Mucosa of rectum (tissue), 2 donors: Measurements from ENCODE around the gene CRELD2.

ENCODE experiments used
- H3K27ac ChIP-seq, 2 donors: one replicate each; pipeline ENCODE4 v1.7.0; 2013; ENCODE audit warnings: inconsistent platforms in 2 of 2, low read depth in 2 of 2, low read length in 2 of 2
- H3K27me3 ChIP-seq, 2 donors: one replicate each; pipeline ENCODE4 v1.7.0; 2013; ENCODE audit warnings: low read length in 2 of 2; ENCODE audit not compliant: control insufficient read depth in 2 of 2, insufficient read depth in 2 of 2
- H3K36me3 ChIP-seq, 2 donors: one replicate each; pipeline ENCODE4 v1.7.0; 2013; ENCODE audit warnings: low read length in 2 of 2; ENCODE audit not compliant: control insufficient read depth in 2 of 2, insufficient read depth in 2 of 2
- H3K4me1 ChIP-seq, 2 donors: one replicate each; pipeline ENCODE4 v1.7.0; 2013; ENCODE audit warnings: low read length in 2 of 2, mild to moderate bottlenecking in 1 of 2; ENCODE audit not compliant: control insufficient read depth in 2 of 2, insufficient read depth in 2 of 2
- H3K4me3 ChIP-seq, 2 donors: one replicate each; pipeline ENCODE4 v1.7.0; 2013; ENCODE audit warnings: low read length in 2 of 2
- H3K9ac ChIP-seq, 2 donors: one replicate each; pipeline ENCODE4 v1.7.0; 2013; ENCODE audit warnings: low read length in 2 of 2, low read depth in 1 of 2, mild to moderate bottlenecking in 1 of 2
- H3K9me3 ChIP-seq, 2 donors: one replicate each; pipeline ENCODE4 v1.7.0; 2013; ENCODE audit warnings: low read length in 2 of 2; ENCODE audit not compliant: control insufficient read depth in 2 of 2
- donor health status: healthy.
- donor health status: Normal muscosa, but diverticular disease.

The CRELD2 gene

DNA sequence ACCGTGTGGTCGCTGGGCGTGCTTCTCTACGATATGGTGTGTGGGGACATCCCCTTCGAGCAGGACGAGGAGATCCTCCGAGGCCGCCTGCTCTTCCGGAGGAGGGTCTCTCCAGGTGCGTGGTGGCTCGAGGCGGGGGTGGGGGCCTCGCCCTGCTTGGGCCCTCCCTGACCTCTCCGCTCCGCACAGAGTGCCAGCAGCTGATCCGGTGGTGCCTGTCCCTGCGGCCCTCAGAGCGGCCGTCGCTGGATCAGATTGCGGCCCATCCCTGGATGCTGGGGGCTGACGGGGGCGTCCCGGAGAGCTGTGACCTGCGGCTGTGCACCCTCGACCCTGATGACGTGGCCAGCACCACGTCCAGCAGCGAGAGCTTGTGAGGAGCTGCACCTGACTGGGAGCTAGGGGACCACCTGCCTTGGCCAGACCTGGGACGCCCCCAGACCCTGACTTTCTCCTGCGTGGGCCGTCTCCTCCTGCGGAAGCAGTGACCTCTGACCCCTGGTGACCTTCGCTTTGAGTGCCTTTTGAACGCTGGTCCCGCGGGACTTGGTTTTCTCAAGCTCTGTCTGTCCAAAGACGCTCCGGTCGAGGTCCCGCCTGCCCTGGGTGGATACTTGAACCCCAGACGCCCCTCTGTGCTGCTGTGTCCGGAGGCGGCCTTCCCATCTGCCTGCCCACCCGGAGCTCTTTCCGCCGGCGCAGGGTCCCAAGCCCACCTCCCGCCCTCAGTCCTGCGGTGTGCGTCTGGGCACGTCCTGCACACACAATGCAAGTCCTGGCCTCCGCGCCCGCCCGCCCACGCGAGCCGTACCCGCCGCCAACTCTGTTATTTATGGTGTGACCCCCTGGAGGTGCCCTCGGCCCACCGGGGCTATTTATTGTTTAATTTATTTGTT lies 44.6 kb downstream of the CRELD2 start:
- peak overlapping the region; percentile 94 to 97 for H3K27ac ChIP-seq
- H3K4me3 ChIP-seq, result peak overlapping the region; percentile 70 to 95
- no peaks in the 10 kb centered on the region for H3K27me3 ChIP-seq
- peaks cover 41 to 43% of the 10 kb centered on the region in 2 donors for H3K4me1 ChIP-seq
- H3K9me3 ChIP-seq, result no peaks in the 10 kb centered on the region
- peaks cover 21 to 26% of the 10 kb centered on the region in 2 donors for H3K36me3 ChIP-seq
- peak overlapping the region; percentile 56 to 80 for H3K9ac ChIP-seq

- H3K9me3 ChIP-seq, result no peaks in the 10 kb centered on the region
- no peak overlapping the region for H3K4me3 ChIP-seq
- peak overlapping the region in 1 of 2 donors; percentile 10 for H3K27ac ChIP-seq
- H3K36me3 ChIP-seq, result peaks cover 21 to 26% of the 10 kb centered on the region in 2 donors
- peak overlapping the region in 1 of 2 donors; percentile 80 for H3K9ac ChIP-seq
- H3K27me3 ChIP-seq, result no peaks in the 10 kb centered on the region
- peaks cover 38 to 45% of the 10 kb centered on the region in 2 donors for H3K4me1 ChIP-seq
Observed at GRCh38 chr22:49963647-49964026, 45.2 kb downstream of the CRELD2 start.

DNA sequence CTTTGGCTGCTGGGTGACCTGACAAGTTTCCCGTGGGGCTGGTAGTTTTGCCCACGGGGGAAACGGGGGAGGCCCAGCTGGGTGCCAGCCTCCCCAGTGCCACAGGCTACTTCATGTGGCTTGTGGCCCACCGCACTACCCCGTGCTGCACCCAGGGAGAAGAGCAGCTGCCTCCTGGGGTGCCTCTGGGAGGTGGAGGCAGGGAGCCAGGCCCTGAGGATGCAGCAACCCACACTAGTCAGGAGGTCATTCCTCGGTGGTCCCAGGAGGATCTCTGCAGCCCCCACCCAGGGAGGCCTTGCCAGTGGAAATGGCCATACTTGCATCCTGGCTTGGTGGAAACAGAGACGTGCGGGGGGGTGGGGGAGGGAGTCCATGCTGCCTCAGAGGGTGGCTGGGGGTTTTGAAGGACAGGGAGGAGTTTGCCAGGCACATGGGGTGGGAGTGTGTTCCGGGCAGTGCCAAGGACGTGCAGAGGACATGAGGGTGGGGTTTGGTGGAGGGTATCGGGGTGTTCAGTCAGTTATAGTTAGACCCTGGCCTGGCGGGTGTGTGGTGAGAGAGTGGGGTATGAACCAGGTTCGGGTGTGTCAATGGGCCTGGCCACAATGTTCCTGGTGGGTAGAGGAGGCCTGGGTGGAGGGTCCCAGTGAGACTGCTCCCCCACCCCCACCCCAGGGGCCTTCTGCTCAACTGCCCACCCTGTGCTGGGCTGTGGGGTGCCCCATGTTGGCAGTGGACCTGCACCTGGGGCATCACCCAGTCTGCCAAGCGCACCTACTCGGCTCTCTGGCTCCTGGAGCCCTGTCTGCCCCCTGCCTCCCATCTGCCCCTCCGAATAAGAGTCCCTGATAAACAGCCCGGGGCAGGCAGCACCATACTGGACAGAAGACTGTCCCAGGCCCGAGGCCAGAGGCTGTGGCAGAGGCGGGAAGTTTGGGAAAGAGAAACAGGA lies 46.0 kb downstream of the CRELD2 start:
- Histone ChIP-seq H3K4me1 (peaks cover 30 to 39% of the 10 kb centered on the region in 2 donors), H3K27me3 (no peaks in the 10 kb centered on the region), H3K9ac (peak overlapping the region in 1 of 2 donors; percentile 24), H3K9me3 (no peaks in the 10 kb centered on the region), H3K36me3 (peaks cover 21 to 26% of the 10 kb centered on the region in 2 donors), H3K27ac (peak overlapping the region in 1 of 2 donors; percentile 23), H3K4me3 (no peak overlapping the region)

- no peak overlapping the region for H3K9ac ChIP-seq
- no peaks in the 10 kb centered on the region for H3K27me3 ChIP-seq
- peaks cover 21 to 26% of the 10 kb centered on the region in 2 donors for H3K36me3 ChIP-seq
- no peaks in the 10 kb centered on the region for H3K9me3 ChIP-seq
- H3K4me1 ChIP-seq, result peaks cover 28 to 36% of the 10 kb centered on the region in 2 donors
- H3K4me3 ChIP-seq, result no peak overlapping the region
- H3K27ac ChIP-seq, result peak overlapping the region; percentile 17 to 23
Observed at GRCh38 chr22:49965091-49966040, 46.9 kb downstream of the CRELD2 start.

DNA sequence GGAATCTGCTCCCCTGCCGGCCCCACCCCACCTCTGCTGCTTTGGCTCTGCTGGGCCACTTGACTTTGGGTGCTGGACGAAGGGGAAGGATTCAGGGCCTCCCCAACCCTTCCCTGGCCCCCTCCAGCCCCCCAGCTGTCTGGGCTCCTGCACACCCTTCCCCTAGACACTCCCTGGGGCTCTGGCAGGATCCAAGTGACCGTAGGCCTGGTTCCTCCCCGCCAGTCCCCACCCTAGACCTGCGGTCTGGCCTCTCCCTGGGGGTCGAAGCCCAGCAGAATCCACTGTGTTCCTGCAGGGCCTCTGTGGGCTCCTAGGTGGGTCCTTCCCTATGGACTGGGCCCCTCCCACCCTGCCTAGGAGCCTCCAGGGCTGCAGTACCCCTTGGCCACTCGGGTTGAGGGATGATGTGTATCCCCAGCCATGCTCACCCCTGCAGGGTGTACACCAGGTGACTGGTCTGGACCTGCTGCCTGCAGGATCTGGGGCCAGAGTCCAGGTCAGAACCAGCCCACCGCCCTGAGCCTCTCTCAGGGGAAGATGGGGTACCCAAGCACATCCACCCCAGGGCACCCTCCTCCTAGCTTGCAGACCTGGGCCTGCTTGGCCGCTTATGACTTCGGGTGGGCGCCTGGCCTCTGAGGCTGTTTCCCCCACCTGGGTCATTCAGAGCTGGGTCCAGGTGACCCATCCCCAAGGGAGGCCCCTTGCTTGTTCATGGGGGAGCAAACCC lies 47.8 kb downstream of the CRELD2 start:
- peak overlapping the region; percentile 56 to 72 for H3K27ac ChIP-seq
- peaks cover 37 to 42% of the 10 kb centered on the region in 2 donors for H3K4me1 ChIP-seq

DNA sequence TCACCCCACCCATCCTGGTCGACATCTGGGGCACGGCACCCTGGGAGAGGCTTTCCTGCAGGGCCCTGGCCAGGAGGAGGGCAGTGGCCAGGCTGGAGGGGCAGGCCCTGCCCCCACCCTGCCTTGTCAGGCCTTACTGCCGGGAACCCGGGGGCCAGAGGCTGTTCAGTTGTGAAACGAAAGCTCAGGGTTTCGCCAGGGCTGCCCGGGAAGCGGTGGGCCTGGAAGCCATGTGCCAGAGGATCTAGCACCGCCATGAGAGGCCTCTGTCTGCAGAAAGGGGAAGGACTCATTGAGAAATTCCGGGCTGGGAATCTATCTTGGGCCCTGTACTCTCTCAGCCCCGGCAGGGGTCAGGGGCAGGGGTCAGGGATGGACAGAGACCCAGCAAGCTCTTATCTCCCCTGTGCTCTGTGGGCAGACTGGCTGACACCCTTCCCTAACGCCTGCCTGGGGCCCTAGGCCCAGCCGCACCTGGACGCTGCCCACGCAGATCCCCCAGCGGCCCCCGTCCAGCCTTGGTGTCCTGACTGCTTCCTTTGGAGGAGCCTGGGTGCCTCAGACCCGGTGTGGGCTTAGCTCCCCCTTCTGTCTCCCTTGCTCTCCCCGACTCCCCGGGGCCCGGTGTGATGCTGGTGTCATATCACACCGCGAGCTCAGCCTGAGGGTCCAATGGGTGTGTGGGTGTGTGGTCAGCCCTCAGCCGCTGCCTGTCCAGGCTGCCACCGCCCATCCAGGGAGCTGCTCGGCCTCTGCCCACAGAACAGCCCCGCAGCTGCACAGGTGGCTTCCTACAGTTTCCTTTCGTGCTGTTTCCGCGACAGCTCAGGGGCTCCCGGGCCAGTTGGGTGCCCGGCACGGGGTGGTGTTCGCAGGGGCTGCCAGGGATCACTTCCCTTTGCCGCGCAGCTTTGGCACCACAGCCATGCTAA lies 48.6 kb downstream of the CRELD2 start:
- no peaks in the 10 kb centered on the region for H3K9me3 ChIP-seq

More for the DNA sequence above, 47.8 kb downstream of the CRELD2 start:
- Histone ChIP-seq H3K4me3 (no peak overlapping the region), H3K36me3 (peaks cover 21 to 26% of the 10 kb centered on the region in 2 donors), H3K9ac (peak overlapping the region; percentile 1 to 6), H3K27me3 (no peaks in the 10 kb centered on the region), H3K9me3 (no peaks in the 10 kb centered on the region)

DNA sequence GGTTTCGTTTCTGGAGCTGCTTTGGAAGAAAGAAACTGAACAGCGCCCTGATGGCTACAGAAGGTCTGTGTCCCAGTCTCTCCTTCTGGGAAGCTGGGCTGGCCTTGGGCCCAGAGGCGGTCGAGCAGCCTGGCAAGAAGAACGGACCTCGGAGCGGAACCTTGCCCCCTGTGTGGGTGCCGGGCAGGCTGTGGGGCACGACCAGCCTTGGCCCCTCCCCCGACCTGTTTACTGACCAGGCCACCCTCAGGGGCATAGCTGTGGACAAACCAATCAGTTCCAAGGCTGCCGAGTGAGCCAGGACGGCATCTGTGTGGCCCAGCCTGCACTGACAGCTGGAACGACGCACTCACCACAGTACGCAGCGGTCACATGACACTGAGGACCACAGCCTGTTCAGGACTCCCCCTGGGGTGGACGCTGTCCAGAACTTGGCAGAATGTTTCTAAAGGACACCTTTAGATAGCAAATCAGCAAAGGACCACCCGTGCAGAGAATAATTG lies 49.3 kb downstream of the CRELD2 start:
- H3K4me1 ChIP-seq, result peaks cover 38 to 39% of the 10 kb centered on the region in 2 donors
- no peak overlapping the region for H3K4me3 ChIP-seq
- peak overlapping the region in 1 of 2 donors; percentile 37 for H3K9ac ChIP-seq

More for the DNA sequence above, 48.6 kb downstream of the CRELD2 start:
- Histone ChIP-seq H3K4me3 (no peak overlapping the region), H3K27ac (peak overlapping the region; percentile 56 to 72), H3K36me3 (peaks cover 20 to 21% of the 10 kb centered on the region in 2 donors), H3K4me1 (peaks cover 42 to 43% of the 10 kb centered on the region in 2 donors), H3K9ac (peak overlapping the region in 1 of 2 donors; percentile 37), H3K27me3 (no peaks in the 10 kb centered on the region)

DNA sequence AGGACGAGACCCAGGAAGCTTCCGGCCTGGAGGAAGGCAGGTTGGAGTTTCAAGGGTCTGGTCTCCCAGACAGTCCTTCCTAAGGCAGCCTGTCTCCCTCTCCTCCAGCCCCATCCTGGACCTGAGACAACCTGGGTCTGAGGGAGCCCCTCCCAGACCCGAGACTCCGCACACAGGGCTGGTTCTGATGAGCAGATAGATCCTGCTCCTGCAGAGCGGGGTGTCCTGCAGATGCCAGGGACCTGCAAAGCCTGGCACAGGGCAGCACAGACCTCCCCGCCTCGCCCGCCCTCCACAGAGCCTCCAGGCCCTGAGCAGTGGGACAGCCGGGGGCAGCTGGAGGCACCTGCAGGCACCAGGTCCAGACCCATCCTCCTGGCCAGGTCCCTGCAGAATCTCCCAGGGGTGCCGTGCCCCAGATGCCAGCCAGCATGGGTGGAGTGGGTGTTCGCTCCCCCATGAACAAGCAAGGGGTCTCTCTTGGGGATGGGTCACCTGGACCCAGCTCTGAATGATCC lies 49.9 kb downstream of the CRELD2 start:
- H3K36me3 ChIP-seq, result peaks cover 11 to 14% of the 10 kb centered on the region in 2 donors
- no peak overlapping the region for H3K9ac ChIP-seq
- peaks cover 32 to 34% of the 10 kb centered on the region in 2 donors for H3K4me1 ChIP-seq
- H3K9me3 ChIP-seq, result no peaks in the 10 kb centered on the region
- peak overlapping the region in 1 of 2 donors; percentile 72 for H3K27ac ChIP-seq
- no peak overlapping the region for H3K4me3 ChIP-seq
- no peaks in the 10 kb centered on the region for H3K27me3 ChIP-seq

More for the DNA sequence above, 49.3 kb downstream of the CRELD2 start:
- peaks cover 16 to 20% of the 10 kb centered on the region in 2 donors for H3K36me3 ChIP-seq
- H3K27me3 ChIP-seq, result no peaks in the 10 kb centered on the region
- H3K27ac ChIP-seq, result peak overlapping the region; percentile 56 to 72
- no peaks in the 10 kb centered on the region for H3K9me3 ChIP-seq
